Measurements from ENCODE around the gene ZBTB16.

Gene ZBTB16

GRCh38 chr11:114281388-114281956 is 222.0 kb downstream of the ZBTB16 start:
- H3K9me3 ChIP-seq (ENCODE audit: control insufficient read depth, low read length), result no peaks in the 10 kb centered on the region
- H3K27ac ChIP-seq, result no peak overlapping the region
- no peak overlapping the region for H3K9ac ChIP-seq
- H2AFZ ChIP-seq, result no peak overlapping the region
- no peaks in the 10 kb centered on the region for H3K4me1 ChIP-seq
- no peaks in the 10 kb centered on the region for H3K79me2 ChIP-seq
- TF ChIP-seq CTCF (IDR thresholded peaks at IDR 0.05), result no peak
- no peaks in the 10 kb centered on the region for H3K27me3 ChIP-seq (ENCODE audit: control insufficient read depth, insufficient read depth, low read length)
- H3K4me2 ChIP-seq (ENCODE audit: low read length), result no peak overlapping the region
- no peaks in the 10 kb centered on the region for H3K36me3 ChIP-seq (ENCODE audit: control insufficient read depth, insufficient read depth, low read length)
- no peak overlapping the region for H3K4me3 ChIP-seq (ENCODE audit: low read depth, low read length)

GRCh38 chr11:114282488-114282887 is 223.0 kb downstream of the ZBTB16 start:
- Histone ChIP-seq H3K36me3 (ENCODE audit: control insufficient read depth, insufficient read depth, low read length) (no peaks in the 10 kb centered on the region), H2AFZ (no peak overlapping the region), H3K9me3 (ENCODE audit: control insufficient read depth, low read length) (no peaks in the 10 kb centered on the region), H3K4me3 (ENCODE audit: low read depth, low read length) (no peak overlapping the region), H3K27me3 (ENCODE audit: control insufficient read depth, insufficient read depth, low read length) (no peaks in the 10 kb centered on the region), H3K79me2 (no peaks in the 10 kb centered on the region), H3K4me1 (no peaks in the 10 kb centered on the region), H3K27ac (no peak overlapping the region), H3K4me2 (ENCODE audit: low read length) (no peak overlapping the region), H3K9ac (no peak overlapping the region)
- TF ChIP-seq CTCF (IDR thresholded peaks at IDR 0.05), result no peak

- Histone ChIP-seq H3K79me2 (no peaks in the 10 kb centered on the region), H3K36me3 (ENCODE audit: control insufficient read depth, insufficient read depth, low read length) (no peaks in the 10 kb centered on the region), H3K27ac (no peak overlapping the region), H3K27me3 (ENCODE audit: control insufficient read depth, insufficient read depth, low read length) (no peaks in the 10 kb centered on the region), H3K9me3 (ENCODE audit: control insufficient read depth, low read length) (no peaks in the 10 kb centered on the region), H3K4me2 (ENCODE audit: low read length) (no peak overlapping the region), H3K4me3 (ENCODE audit: low read depth, low read length) (no peak overlapping the region), H3K9ac (no peak overlapping the region), H2AFZ (no peak overlapping the region), H3K4me1 (no peaks in the 10 kb centered on the region)
- TF ChIP-seq CTCF (IDR thresholded peaks at IDR 0.05), result no peak
Measured at GRCh38 chr11:114283422-114283821, 223.9 kb downstream of the ZBTB16 start.

- Histone ChIP-seq H3K27ac (peak overlapping the region; percentile 15), H3K9me3 (ENCODE audit: control insufficient read depth, low read length) (no peaks in the 10 kb centered on the region), H3K9ac (no peak overlapping the region), H3K36me3 (ENCODE audit: control insufficient read depth, insufficient read depth, low read length) (no peaks in the 10 kb centered on the region), H3K4me2 (ENCODE audit: low read length) (no peak overlapping the region), H3K27me3 (ENCODE audit: control insufficient read depth, insufficient read depth, low read length) (no peaks in the 10 kb centered on the region), H2AFZ (no peak overlapping the region), H3K79me2 (no peaks in the 10 kb centered on the region), H3K4me1 (no peaks in the 10 kb centered on the region), H3K4me3 (ENCODE audit: low read depth, low read length) (no peak overlapping the region)
- no peak for TF ChIP-seq CTCF (IDR thresholded peaks at IDR 0.05)
Measured at GRCh38 chr11:114284021-114284420, 224.5 kb downstream of the ZBTB16 start.

GRCh38 chr11:114284914-114285313 is 225.4 kb downstream of the ZBTB16 start:
- no peak for TF ChIP-seq CTCF (IDR thresholded peaks at IDR 0.05)
- no peak overlapping the region for H3K4me3 ChIP-seq (ENCODE audit: low read depth, low read length)
- no peaks in the 10 kb centered on the region for H3K36me3 ChIP-seq (ENCODE audit: control insufficient read depth, insufficient read depth, low read length)
- H2AFZ ChIP-seq, result no peak overlapping the region
- no peaks in the 10 kb centered on the region for H3K27me3 ChIP-seq (ENCODE audit: control insufficient read depth, insufficient read depth, low read length)
- H3K9me3 ChIP-seq (ENCODE audit: control insufficient read depth, low read length), result no peaks in the 10 kb centered on the region
- no peaks in the 10 kb centered on the region for H3K79me2 ChIP-seq
- no peaks in the 10 kb centered on the region for H3K4me1 ChIP-seq
- H3K27ac ChIP-seq, result no peak overlapping the region
- no peak overlapping the region for H3K4me2 ChIP-seq (ENCODE audit: low read length)
- no peak overlapping the region for H3K9ac ChIP-seq

Data from parathyroid adenoma (tissue), 2 donors.